Measurements from ENCODE around the gene MYO10.

GRCh38 chr5:16725575-16725974 lies 210.5 kb downstream of the MYO10 start:
- no peak for TF ChIP-seq POLR2A (IDR thresholded peaks at IDR 0.05)
- TF ChIP-seq, protein P1, sequence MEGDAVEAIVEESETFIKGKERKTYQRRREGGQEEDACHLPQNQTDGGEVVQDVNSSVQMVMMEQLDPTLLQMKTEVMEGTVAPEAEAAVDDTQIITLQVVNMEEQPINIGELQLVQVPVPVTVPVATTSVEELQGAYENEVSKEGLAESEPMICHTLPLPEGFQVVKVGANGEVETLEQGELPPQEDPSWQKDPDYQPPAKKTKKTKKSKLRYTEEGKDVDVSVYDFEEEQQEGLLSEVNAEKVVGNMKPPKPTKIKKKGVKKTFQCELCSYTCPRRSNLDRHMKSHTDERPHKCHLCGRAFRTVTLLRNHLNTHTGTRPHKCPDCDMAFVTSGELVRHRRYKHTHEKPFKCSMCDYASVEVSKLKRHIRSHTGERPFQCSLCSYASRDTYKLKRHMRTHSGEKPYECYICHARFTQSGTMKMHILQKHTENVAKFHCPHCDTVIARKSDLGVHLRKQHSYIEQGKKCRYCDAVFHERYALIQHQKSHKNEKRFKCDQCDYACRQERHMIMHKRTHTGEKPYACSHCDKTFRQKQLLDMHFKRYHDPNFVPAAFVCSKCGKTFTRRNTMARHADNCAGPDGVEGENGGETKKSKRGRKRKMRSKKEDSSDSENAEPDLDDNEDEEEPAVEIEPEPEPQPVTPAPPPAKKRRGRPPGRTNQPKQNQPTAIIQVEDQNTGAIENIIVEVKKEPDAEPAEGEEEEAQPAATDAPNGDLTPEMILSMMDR (IDR thresholded peaks at IDR 0.05): no peak
